T-helper 2 cell treated with Interferon-gamma antibody and Interleukin-4, amounts not matched to agents 5 μg/mL and 100 μg/mL, for 36 hours (primary cell): ENCODE measurements around the gene FMN1.

Source experiments
- DNase-seq: peaks from one replicate; pipeline ENCODE4 v3.0.0; 2021; ENCODE audit warnings: low spot score
- H3K27ac Mint-ChIP-seq: one replicate; pipeline ENCODE4 v1.8.0; 2021; ENCODE audit warnings: mild to moderate bottlenecking, mixed read lengths
- H3K27me3 Mint-ChIP-seq: one replicate; pipeline ENCODE4 v1.8.0; 2021; ENCODE audit warnings: low read depth, mixed read lengths
- H3K36me3 Mint-ChIP-seq: one replicate; pipeline ENCODE4 v1.8.0; 2021; ENCODE audit warnings: low read depth, mixed read lengths
- H3K4me1 Mint-ChIP-seq: one replicate; pipeline ENCODE4 v1.8.0; 2021; ENCODE audit warnings: low read depth, mixed read lengths
- H3K4me3 Mint-ChIP-seq: one replicate; pipeline ENCODE4 v1.8.0; 2022; ENCODE audit warnings: mild to moderate bottlenecking, moderate library complexity, mixed read lengths
- H3K9me3 Mint-ChIP-seq: one replicate; pipeline ENCODE4 v1.8.0; 2021; ENCODE audit warnings: mixed read lengths

The FMN1 gene

DNA sequence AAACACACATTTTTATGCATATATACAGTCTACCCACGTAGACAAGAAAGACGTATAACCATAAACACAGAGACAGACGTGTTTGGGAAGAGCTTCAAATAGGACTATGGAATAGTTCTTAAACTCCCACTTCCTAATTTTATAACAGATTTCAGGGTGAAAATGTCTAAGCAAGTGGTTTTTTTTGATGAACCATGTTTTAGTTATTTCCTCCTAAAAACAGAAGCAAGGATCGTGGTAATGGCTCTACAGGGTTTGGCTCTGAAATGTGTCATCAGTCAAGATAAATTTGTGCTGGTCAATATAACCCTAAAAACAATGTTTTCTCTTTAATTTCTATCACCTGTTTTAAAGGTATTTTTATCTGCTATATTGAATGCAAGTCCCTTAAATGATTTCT lies 58.2 kb downstream of the FMN1 start:
- Mint-ChIP-seq H3K4me3 (no peak overlapping the region), H3K9me3 (no peaks in the 10 kb centered on the region), H3K36me3 (no peaks in the 10 kb centered on the region), H3K27ac (no peak overlapping the region), H3K4me1 (no peaks in the 10 kb centered on the region), H3K27me3 (peaks cover 35% of the 10 kb centered on the region)
- DNase-seq = no peak

- Mint-ChIP-seq H3K4me3 (no peak overlapping the region), H3K27ac (no peak overlapping the region), H3K9me3 (no peaks in the 10 kb centered on the region), H3K4me1 (no peaks in the 10 kb centered on the region), H3K27me3 (peaks cover 33% of the 10 kb centered on the region), H3K36me3 (no peaks in the 10 kb centered on the region)
- no peak for DNase-seq
Measured at GRCh38 chr15:33135355-33135781, 59.1 kb downstream of the FMN1 start.

DNA sequence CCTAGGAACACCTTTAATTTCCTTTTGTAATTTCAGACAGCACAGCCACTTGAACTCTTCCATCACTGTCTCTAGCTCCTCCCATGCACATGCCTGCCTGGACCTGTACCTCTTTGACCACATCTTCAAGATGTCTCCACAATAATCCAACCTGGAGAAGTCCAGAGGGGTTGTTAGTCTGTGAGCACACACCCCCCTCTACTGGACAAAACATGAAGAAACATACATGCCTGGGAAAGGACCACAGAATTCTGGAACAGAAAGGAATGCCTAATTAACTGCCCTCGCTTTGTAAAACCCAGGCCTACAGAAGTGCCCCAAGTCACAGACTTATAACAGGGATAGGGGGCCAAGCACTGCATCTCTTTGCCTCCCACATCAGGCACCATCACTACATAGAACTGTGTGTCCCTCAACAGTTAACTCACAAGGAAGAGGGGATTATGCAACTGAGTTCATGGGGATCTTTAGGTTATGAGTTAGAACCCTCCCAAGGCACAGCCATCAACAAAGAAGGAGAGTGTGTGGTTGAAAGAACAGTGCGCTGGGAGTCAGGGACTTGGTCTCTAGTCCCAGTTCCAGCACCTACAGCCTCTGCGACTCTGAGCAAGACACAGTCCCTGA lies 61.7 kb downstream of the FMN1 start:
- Mint-ChIP-seq H3K9me3 (no peaks in the 10 kb centered on the region), H3K36me3 (no peaks in the 10 kb centered on the region), H3K4me1 (peaks cover under 1% of the 10 kb centered on the region), H3K27me3 (peaks cover 19% of the 10 kb centered on the region), H3K4me3 (no peak overlapping the region), H3K27ac (no peak overlapping the region)
- no peak for DNase-seq

- peaks cover 13% of the 10 kb centered on the region for H3K27me3 Mint-ChIP-seq
Measured at GRCh38 chr15:33132233-33132580, 62.3 kb downstream of the FMN1 start.

DNA sequence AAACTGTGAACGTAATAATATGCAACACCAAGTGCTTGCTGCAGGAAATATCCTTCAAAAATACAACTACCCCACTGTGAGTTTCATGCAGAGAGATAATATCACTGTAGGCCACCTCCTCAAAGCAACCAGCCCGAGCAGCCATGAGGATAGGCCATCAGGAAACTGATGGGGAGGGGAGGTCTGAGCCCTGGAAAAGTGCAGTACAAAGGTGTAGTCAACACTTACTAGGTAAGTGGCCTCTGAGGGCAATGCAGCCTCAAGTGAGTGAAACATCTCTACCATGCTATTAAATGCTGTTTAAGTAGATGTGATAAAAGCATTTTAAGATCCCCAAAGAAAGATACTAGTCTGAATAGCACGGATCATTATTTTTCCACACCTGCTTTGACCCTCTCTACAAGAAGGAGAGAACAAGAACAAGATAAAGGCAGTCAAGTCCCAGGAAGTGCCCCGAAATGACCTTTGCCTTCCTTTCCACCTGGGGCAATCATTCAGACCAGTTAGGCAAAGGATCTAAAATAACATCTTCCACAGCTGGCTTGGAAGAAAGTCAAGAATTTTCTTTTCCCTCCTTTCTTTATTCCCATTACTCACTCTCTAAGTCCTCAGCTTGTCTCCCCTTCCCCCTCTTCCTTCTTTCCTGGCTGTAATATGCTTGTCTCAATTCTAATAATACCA lies 62.8 kb downstream of the FMN1 start:
- no peak for DNase-seq
- Mint-ChIP-seq H3K4me3 (no peak overlapping the region), H3K27ac (no peak overlapping the region), H3K36me3 (no peaks in the 10 kb centered on the region), H3K27me3 (peaks cover 13% of the 10 kb centered on the region), H3K4me1 (peaks cover 6% of the 10 kb centered on the region), H3K9me3 (no peaks in the 10 kb centered on the region)

More at GRCh38 chr15:33132233-33132580, 62.3 kb downstream of the FMN1 start:
- H3K36me3 Mint-ChIP-seq = no peaks in the 10 kb centered on the region
- H3K9me3 Mint-ChIP-seq = no peaks in the 10 kb centered on the region
- peaks cover 3% of the 10 kb centered on the region for H3K4me1 Mint-ChIP-seq
- no peak overlapping the region for H3K27ac Mint-ChIP-seq
- no peak overlapping the region for H3K4me3 Mint-ChIP-seq
- DNase-seq = no peak

DNA sequence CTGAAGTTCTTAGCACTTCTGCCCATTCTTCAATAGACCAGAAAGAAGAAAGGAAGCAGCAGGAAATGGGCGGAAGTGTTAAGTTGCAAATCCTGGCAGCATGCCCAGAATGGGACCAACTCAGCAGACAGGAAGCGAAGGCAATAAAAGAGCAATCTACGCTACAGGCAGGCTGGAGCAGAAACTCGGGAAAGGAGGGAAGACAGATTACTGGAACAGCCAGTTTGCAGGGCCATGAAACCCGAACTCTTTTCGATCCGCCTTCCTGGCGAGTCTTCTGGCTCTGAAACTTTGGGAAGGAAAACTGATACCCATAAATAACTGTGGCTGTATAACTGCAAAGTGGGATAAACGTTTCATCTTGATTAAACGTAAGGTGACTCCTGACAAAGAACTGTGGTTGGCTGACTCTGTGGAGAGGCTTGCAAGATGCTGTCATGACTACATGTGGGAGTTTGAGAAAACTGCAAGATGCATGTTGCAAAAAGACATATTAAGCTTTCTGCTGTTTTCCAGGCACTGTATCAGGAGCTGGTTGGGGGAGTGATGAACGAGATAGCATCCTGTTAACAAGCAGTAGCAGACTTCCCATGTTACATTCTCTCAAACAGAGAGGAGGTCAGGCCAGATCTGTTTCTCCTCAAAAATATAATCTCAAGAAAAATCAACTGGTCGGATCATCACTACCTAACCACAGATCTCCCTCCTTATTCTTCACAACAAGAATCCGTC lies 67.8 kb downstream of the FMN1 start:
- Mint-ChIP-seq H3K4me1 (peaks cover 18% of the 10 kb centered on the region), H3K9me3 (no peaks in the 10 kb centered on the region), H3K27ac (no peak overlapping the region), H3K27me3 (peaks cover 3% of the 10 kb centered on the region), H3K36me3 (no peaks in the 10 kb centered on the region), H3K4me3 (peak overlapping the region; percentile 34)
- DNase-seq = peak; percentile 4

- no peak overlapping the region for H3K27ac Mint-ChIP-seq
- no peaks in the 10 kb centered on the region for H3K36me3 Mint-ChIP-seq
- no peak for DNase-seq
- peaks cover 18% of the 10 kb centered on the region for H3K4me1 Mint-ChIP-seq
- H3K27me3 Mint-ChIP-seq = peaks cover 4% of the 10 kb centered on the region
- no peaks in the 10 kb centered on the region for H3K9me3 Mint-ChIP-seq
- peak overlapping the region; percentile 34 for H3K4me3 Mint-ChIP-seq
Measured at GRCh38 chr15:33125894-33126537, 68.5 kb downstream of the FMN1 start.

GRCh38 chr15:33124811-33125210 lies 69.7 kb downstream of the FMN1 start:
- Mint-ChIP-seq H3K27me3 (peaks cover 5% of the 10 kb centered on the region), H3K4me3 (no peak overlapping the region), H3K9me3 (no peaks in the 10 kb centered on the region), H3K27ac (no peak overlapping the region), H3K4me1 (peaks cover 18% of the 10 kb centered on the region), H3K36me3 (no peaks in the 10 kb centered on the region)
- no peak for DNase-seq

DNA sequence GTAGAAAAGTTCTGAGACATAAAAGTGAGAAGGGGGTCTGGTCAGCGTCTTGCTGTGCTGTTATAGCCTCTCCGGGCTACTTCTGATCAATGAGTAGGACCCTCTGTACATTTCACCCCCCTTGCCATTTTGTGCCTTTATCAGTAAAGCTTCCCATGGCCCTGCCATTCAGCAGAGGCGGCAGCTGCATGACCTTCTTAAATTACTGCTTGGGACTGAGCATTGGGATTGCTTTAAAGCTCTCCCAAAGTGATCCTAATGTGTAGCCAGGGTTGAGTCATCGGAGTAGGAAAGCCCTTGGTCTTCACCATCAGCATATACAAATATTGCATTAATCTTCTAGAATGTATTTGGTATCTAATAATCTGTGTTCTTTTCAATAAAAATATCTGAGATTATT lies 70.2 kb downstream of the FMN1 start:
- no peaks in the 10 kb centered on the region for H3K9me3 Mint-ChIP-seq
- peaks cover 18% of the 10 kb centered on the region for H3K4me1 Mint-ChIP-seq
- H3K27me3 Mint-ChIP-seq = peaks cover 7% of the 10 kb centered on the region
- no peak overlapping the region for H3K27ac Mint-ChIP-seq
- no peaks in the 10 kb centered on the region for H3K36me3 Mint-ChIP-seq
- H3K4me3 Mint-ChIP-seq = no peak overlapping the region
- DNase-seq = no peak

- Mint-ChIP-seq H3K36me3 (no peaks in the 10 kb centered on the region), H3K27ac (no peak overlapping the region), H3K27me3 (peaks cover 15% of the 10 kb centered on the region), H3K9me3 (no peaks in the 10 kb centered on the region), H3K4me1 (no peaks in the 10 kb centered on the region), H3K4me3 (no peak overlapping the region)
- no peak for DNase-seq
Measured at GRCh38 chr15:33119865-33120264, 74.6 kb downstream of the FMN1 start.

- Mint-ChIP-seq H3K4me1 (no peaks in the 10 kb centered on the region), H3K36me3 (no peaks in the 10 kb centered on the region), H3K4me3 (no peak overlapping the region), H3K27ac (no peak overlapping the region), H3K9me3 (no peaks in the 10 kb centered on the region), H3K27me3 (peaks cover 15% of the 10 kb centered on the region)
- DNase-seq = no peak
Measured at GRCh38 chr15:33119273-33119672, 75.2 kb downstream of the FMN1 start.

- Mint-ChIP-seq H3K4me1 (no peaks in the 10 kb centered on the region), H3K36me3 (no peaks in the 10 kb centered on the region), H3K9me3 (no peaks in the 10 kb centered on the region), H3K27me3 (peaks cover 24% of the 10 kb centered on the region), H3K4me3 (no peak overlapping the region), H3K27ac (no peak overlapping the region)
- DNase-seq = no peak
Measured at GRCh38 chr15:33116198-33116597, 78.3 kb downstream of the FMN1 start.

GRCh38 chr15:33115191-33115861 lies 79.2 kb downstream of the FMN1 start:
- H3K4me1 Mint-ChIP-seq = no peaks in the 10 kb centered on the region
- no peak overlapping the region for H3K27ac Mint-ChIP-seq
- no peak for DNase-seq
- H3K9me3 Mint-ChIP-seq = no peaks in the 10 kb centered on the region
- H3K36me3 Mint-ChIP-seq = no peaks in the 10 kb centered on the region
- H3K27me3 Mint-ChIP-seq = peaks cover 24% of the 10 kb centered on the region
- no peak overlapping the region for H3K4me3 Mint-ChIP-seq

- H3K36me3 Mint-ChIP-seq = no peaks in the 10 kb centered on the region
- H3K4me3 Mint-ChIP-seq = no peak overlapping the region
- no peaks in the 10 kb centered on the region for H3K9me3 Mint-ChIP-seq
- peaks cover 28% of the 10 kb centered on the region for H3K27me3 Mint-ChIP-seq
- H3K4me1 Mint-ChIP-seq = no peaks in the 10 kb centered on the region
- DNase-seq = no peak
- no peak overlapping the region for H3K27ac Mint-ChIP-seq
Measured at GRCh38 chr15:33114374-33114717, 80.2 kb downstream of the FMN1 start.
